HG02973 (cell line): ENCODE results near the gene MGST3.
A peak's percentile ranks its signal among the peaks of the same experiment; 100 is the strongest.
"Not testable (repeated sequence)": the region's sequence is repeated elsewhere in the genome, so short reads cannot be mapped to it uniquely, and the experiment has no call there.

Experiments used
- ATAC-seq: cut with Tn5 transposase; IDR thresholded peaks from one replicate; pipeline ENCODE4 v1.9.1; 2021; ENCODE audit warnings: moderate library complexity; ENCODE audit not compliant: unreplicated experiment

MGST3 gene

GRCh38 chr1:165650981-165651625, 20.1 kb downstream of the MGST3 start:
- no peak for ATAC-seq

DNA sequence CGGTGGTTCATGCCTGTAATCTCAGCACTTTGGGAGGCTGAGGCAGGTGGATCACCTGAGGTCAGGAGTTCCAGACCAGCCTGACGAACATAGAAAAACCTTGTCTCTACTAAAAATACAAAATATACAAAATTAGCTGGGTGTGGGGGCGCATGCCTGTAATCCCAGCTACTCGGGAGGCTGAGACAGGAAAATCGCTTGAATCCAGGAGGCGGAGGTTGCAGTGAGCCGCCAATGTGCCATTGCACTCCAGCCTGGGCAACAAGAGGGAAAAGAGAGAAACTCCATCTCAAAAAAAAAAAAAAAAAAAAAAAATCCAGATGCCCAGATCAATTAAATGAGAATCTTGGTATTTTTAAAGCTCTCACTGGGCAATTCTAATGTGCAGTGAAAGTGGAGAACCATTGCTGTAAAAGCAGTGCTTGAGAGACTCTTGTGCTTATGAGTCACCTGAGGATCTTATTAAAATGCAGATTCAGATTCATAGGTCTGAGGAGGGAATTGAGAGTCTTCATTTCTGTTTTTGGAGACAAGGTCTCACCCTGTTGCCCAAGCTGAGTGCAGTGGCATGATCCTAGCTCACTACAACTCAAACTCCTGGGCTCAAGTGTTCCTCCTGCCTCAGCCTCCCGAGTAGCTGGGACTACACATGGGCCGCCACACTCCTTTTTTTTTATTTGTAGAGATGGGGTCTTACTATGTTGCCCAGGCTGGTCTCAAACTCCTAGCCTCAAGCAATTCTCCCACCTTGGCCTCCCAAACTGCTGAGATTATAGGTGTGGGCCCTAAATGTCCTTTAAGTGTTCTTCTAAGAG, 27.9 kb downstream of the MGST3 start:
- ATAC-seq, result not testable (repeated sequence)

DNA sequence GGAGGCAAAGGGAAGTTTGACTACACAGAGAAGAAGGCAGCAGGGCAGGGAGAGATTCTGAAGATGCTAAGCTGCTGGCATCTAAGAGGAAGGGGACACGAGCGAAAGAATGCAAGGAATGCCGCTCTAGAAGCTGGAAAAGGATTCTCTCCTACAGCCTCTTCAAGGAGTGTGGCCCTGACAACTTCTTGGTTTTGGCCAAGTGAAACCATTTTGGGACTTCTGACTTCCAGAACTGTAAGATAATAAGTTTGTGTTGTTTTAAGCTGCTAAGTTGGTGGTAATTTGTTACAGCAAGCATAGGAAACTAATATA, 28.5 kb downstream of the MGST3 start:
- ATAC-seq, result no peak

DNA sequence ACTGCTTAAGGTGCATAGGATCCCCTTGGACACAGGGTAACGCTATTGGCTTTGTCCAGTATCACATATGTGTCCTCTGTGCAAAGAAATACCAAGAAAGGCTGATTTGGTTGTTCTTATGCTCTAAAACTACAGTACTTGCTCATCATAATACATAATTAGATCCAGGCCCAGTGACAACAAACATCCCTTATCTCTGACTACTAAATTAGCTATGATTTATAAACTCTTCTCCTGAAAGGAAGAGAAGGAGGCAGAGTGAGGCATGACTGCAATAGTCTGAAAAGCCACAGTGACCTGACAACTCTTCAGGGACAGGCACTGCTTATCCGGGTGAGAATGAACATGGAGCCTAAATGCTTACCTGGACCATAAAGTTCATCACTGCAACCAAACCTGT, 30.7 kb downstream of the MGST3 start:
- ATAC-seq, result no peak

DNA sequence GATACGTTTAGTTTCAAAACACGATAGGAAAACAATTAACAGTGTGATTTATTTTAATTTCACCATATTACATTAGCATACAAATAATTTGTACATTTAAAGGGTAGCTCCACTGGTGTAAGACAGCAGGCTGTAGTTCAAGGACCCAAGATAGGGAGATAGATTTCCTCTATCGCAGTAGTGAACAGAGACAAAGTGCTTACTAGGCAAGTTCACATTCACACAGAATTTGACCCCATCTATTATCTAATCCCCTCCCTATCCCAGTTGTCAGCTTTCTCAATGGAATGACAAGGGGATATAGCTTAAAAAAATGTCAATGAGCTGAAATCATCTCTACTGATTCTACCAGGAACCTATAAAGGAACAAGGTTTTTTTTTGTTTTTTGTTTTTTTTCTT, 31.2 kb downstream of the MGST3 start:
- ATAC-seq, result no peak

GRCh38 chr1:165666152-165666825, 35.3 kb downstream of the MGST3 start:
- ATAC-seq, result no peak

GRCh38 chr1:165668184-165668583, 37.1 kb downstream of the MGST3 start:
- ATAC-seq, result no peak

GRCh38 chr1:165671526-165671925, 40.5 kb downstream of the MGST3 start:
- no peak for ATAC-seq

- no peak for ATAC-seq
These were observed 43.6 kb downstream of the MGST3 start for GRCh38 chr1:165674599-165674998.

DNA sequence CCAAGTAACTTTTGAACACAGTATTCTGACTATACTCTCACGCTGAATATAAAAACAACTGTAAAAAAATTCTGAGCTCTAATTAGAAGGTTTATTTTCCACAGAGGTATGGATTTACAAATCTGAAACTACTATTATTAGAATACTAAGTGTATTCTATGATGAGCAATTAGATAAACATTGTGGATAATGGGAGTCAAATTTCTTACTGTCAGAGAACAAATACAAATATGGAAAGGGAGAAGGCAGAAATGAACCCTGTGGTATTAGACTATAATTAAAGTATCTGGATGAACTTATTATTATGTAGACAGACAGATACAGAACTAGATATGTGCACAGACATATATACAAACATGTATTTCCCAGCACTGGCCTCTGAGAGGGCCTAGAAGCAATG, 44.8 kb downstream of the MGST3 start:
- ATAC-seq, result no peak

GRCh38 chr1:165678509-165678908, 47.5 kb downstream of the MGST3 start:
- ATAC-seq, result no peak

GRCh38 chr1:165679282-165680036, 48.4 kb downstream of the MGST3 start:
- no peak for ATAC-seq

GRCh38 chr1:165680303-165680702, 49.3 kb downstream of the MGST3 start:
- ATAC-seq, result no peak

- not testable (repeated sequence) for ATAC-seq
These were observed 49.7 kb downstream of the MGST3 start for GRCh38 chr1:165680773-165681172.

- no peak for ATAC-seq
These were observed 52.9 kb downstream of the MGST3 start for GRCh38 chr1:165683848-165684485.

- ATAC-seq, result peak; percentile 43
These were observed 55.3 kb downstream of the MGST3 start for GRCh38 chr1:165686121-165686970.

- ATAC-seq, result peak; percentile 53
These were observed 56.0 kb downstream of the MGST3 start for GRCh38 chr1:165686971-165687433.

- no peak for ATAC-seq
These were observed 57.0 kb downstream of the MGST3 start for GRCh38 chr1:165688046-165688445.

- ATAC-seq, result no peak
These were observed 64.0 kb downstream of the MGST3 start for GRCh38 chr1:165695031-165695430.

- no peak for ATAC-seq
These were observed 65.6 kb downstream of the MGST3 start for GRCh38 chr1:165696625-165697100.
